PC-9 (cell line): Measurements from ENCODE around the gene DCLK2.

ENCODE experiments used
- EZH2 ChIP-seq: fragments of 200-600 bp; sonication (generic); IDR thresholded peaks from 2 replicates; pipeline ENCODE4 v1.8.0; 2017; ENCODE audit warnings: antibody characterized with exemption, low read depth
- TF ChIP-seq, protein P1 (sequence below): fragments of 200-600 bp; sonication (generic); conservative IDR thresholded peaks from 2 replicates; pipeline ENCODE4 v1.6.1; 2017; ENCODE audit warnings: mixed run types, antibody characterized with exemption, mild to moderate bottlenecking, moderate library complexity

DNA sequence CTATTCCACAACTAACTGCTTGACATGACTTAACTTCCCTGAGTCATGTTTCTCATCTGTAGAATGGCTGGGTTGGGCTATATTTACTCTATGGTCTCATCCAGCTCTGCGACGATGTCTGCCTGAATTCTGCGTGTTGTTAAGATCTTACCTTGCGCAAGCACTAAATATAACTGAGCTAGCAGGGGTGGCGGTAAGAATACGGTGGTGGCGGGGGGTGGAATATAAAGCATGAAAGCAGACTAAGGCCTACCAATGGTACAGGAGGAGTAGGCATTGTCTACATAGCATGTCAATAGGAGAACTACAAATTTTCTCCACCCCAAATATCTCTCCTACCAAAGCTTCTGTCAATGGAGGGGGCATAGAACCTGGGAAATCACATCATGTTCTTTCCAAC lies 45.7 kb upstream of the DCLK2 start:
- TF ChIP-seq, protein P1, sequence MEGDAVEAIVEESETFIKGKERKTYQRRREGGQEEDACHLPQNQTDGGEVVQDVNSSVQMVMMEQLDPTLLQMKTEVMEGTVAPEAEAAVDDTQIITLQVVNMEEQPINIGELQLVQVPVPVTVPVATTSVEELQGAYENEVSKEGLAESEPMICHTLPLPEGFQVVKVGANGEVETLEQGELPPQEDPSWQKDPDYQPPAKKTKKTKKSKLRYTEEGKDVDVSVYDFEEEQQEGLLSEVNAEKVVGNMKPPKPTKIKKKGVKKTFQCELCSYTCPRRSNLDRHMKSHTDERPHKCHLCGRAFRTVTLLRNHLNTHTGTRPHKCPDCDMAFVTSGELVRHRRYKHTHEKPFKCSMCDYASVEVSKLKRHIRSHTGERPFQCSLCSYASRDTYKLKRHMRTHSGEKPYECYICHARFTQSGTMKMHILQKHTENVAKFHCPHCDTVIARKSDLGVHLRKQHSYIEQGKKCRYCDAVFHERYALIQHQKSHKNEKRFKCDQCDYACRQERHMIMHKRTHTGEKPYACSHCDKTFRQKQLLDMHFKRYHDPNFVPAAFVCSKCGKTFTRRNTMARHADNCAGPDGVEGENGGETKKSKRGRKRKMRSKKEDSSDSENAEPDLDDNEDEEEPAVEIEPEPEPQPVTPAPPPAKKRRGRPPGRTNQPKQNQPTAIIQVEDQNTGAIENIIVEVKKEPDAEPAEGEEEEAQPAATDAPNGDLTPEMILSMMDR: no peak
- TF ChIP-seq EZH2: no peak
